AG09309 (cell line): ENCODE measurements around the gene PCSK2.
A peak's percentile ranks its signal among the peaks of the same experiment; 100 is the strongest.

Experiments used
- DNase-seq: peaks from one replicate; pipeline ENCODE4 v3.0.0-alpha.2; 2010; ENCODE audit warnings: low read depth
- H3K4me3 ChIP-seq: 2 replicates; pipeline ENCODE4 v1.5.1; 2011; ENCODE audit warnings: mild to moderate bottlenecking, low read depth, low read length, moderate library complexity; ENCODE audit not compliant: control insufficient read depth
- CTCF ChIP-seq: IDR thresholded peaks from 2 replicates; pipeline ENCODE4 v1.5.1; 2011; ENCODE audit warnings: mild to moderate bottlenecking, low read depth, low read length, inconsistent platforms; ENCODE audit not compliant: insufficient read depth, control insufficient read depth; ENCODE audit errors: missing control alignments

The PCSK2 gene

GRCh38 chr20:17226410-17227218 is at the start of gene PCSK2:
Gene PCSK2, plus strand, starts transcription at chr20:17227040. Its CDS starts 266 bp downstream, at chr20:17227306.
- peak within 1 kb of the TSS; percentile 39 for H3K4me3 ChIP-seq
- TF ChIP-seq CTCF: no peak
- DNase-seq: no peak

- H3K4me3 ChIP-seq: no peak overlapping the region
- TF ChIP-seq CTCF: no peak
- DNase-seq: no peak
Observed at GRCh38 chr20:17177341-17177740, 49.5 kb upstream of the PCSK2 start.

- H3K4me3 ChIP-seq: no peak overlapping the region
- no peak for TF ChIP-seq CTCF
- no peak for DNase-seq
Observed at GRCh38 chr20:17179840-17180239, 47.0 kb upstream of the PCSK2 start.

GRCh38 chr20:17189976-17190695 is 36.7 kb upstream of the PCSK2 start:
- DNase-seq: no peak
- TF ChIP-seq CTCF: no peak
- no peak overlapping the region for H3K4me3 ChIP-seq

- no peak for DNase-seq
- TF ChIP-seq CTCF: no peak
Observed at GRCh38 chr20:17197041-17197440, 29.8 kb upstream of the PCSK2 start.

GRCh38 chr20:17202030-17202429 is 24.8 kb upstream of the PCSK2 start:
- no peak for DNase-seq
- no peak for TF ChIP-seq CTCF
- H3K4me3 ChIP-seq: no peak overlapping the region

More at GRCh38 chr20:17197041-17197440, 29.8 kb upstream of the PCSK2 start:
- H3K4me3 ChIP-seq: no peak overlapping the region
